Measurements from ENCODE around the gene NKX2-2. TPM values are rescaled to one million over a fixed set of nuclear protein-coding genes. Genes with fewer than 3 reads are reported as not detected.

NKX2-2 gene
- total and polyA plus RNA-seq, 2 donors (not counting 3 experiments of a cell fraction or from before 2014, with no cell fraction given), result not detected

GRCh38 chr20:21521596-21522480 lies 8.0 kb upstream of the NKX2-2 start:
- ChIA-PET POLR2A (no interaction called here), CTCF (interaction anchor here (1.1 to 1.7 kb wide), 3 partner anchors 8 to 286 kb away, joined by 3 to 4 read pairs (median 4); no protein-coding TSS in a partner anchor)
- no peak overlapping the region for H3K9ac ChIP-seq (replicated peaks; ENCODE audit: extremely low read depth, insufficient read depth, low read length)
- no peaks in the 10 kb centered on the region for H3K9me3 ChIP-seq (replicated peaks; ENCODE audit: control insufficient read depth, insufficient read depth, low read length)
- no peaks in the 10 kb centered on the region for H4K20me1 ChIP-seq (replicated peaks; ENCODE audit: control insufficient read depth, extremely low read depth, insufficient read depth, low read length)
- BruUV-seq (replicated peaks), result no TSS peak
- intact Hi-C loops (cut with micrococcal nuclease), result no loop called here
- no peak overlapping the region for H2AFZ ChIP-seq (ENCODE audit: low read depth, low read length)
- no peak overlapping the region for H3K4me3 ChIP-seq (replicated peaks in 1 of 3; ENCODE audit: insufficient read depth in 1 of 3, low read depth in 1 of 3, low read length in 3 of 3)
- H3K9me1 ChIP-seq (replicated peaks; ENCODE audit: control insufficient read depth, extremely low read depth, insufficient read depth, low read length), result no peaks in the 10 kb centered on the region
- no peaks in the 10 kb centered on the region for H3K79me2 ChIP-seq (ENCODE audit: control insufficient read depth, insufficient read depth, low read length)
- TF ChIP-seq EZH2 (IDR thresholded peaks at IDR 0.05; ENCODE audit: borderline replicate concordance, low read depth, low read length, severe bottlenecking) (peak; percentile 90), MAX (IDR thresholded peaks at IDR 0.05; ENCODE audit: insufficient read depth, insufficient read length) (no peak)
- FAIRE-seq (no peak), DNase-seq (ENCODE audit: low read depth, low spot score) (no peak)
- peaks cover 90 to 94% of the 10 kb centered on the region in 2 experiments for H3K27me3 ChIP-seq (ENCODE audit: control insufficient read depth in 2 of 2, insufficient read depth in 2 of 2, low read length in 2 of 2)
- no peaks in the 10 kb centered on the region for H3K4me1 ChIP-seq (ENCODE audit: control insufficient read depth, extremely low read depth, insufficient read depth, low read length)
- H3K4me2 ChIP-seq (ENCODE audit: insufficient read depth, low read length), result no peak overlapping the region
- dilution Hi-C loops (cut with MboI; ENCODE audit: extremely low pct_ligation_motif_present, low sequenced_read_pairs), result no loop called here
- H3K36me3 ChIP-seq (ENCODE audit: control insufficient read depth in 2 of 2, extremely low read depth in 1 of 2, insufficient read depth in 2 of 2, low read length in 2 of 2), result no peaks in the 10 kb centered on the region
- H3K27ac ChIP-seq (ENCODE audit: insufficient read depth, low read depth, low read length), result no peak overlapping the region

- Histone ChIP-seq H3K27ac (ENCODE audit: insufficient read depth, low read depth, low read length) (no peak overlapping the region), H3K9me1 (replicated peaks; ENCODE audit: control insufficient read depth, extremely low read depth, insufficient read depth, low read length) (no peaks in the 10 kb centered on the region), H3K36me3 (ENCODE audit: control insufficient read depth in 2 of 2, extremely low read depth in 1 of 2, insufficient read depth in 2 of 2, low read length in 2 of 2) (no peaks in the 10 kb centered on the region), H3K4me1 (ENCODE audit: control insufficient read depth, extremely low read depth, insufficient read depth, low read length) (no peaks in the 10 kb centered on the region), H3K4me3 (replicated peaks in 1 of 3; ENCODE audit: insufficient read depth in 1 of 3, low read depth in 1 of 3, low read length in 3 of 3) (no peak overlapping the region), H3K79me2 (ENCODE audit: control insufficient read depth, insufficient read depth, low read length) (no peaks in the 10 kb centered on the region), H3K4me2 (ENCODE audit: insufficient read depth, low read length) (no peak overlapping the region), H3K27me3 (ENCODE audit: control insufficient read depth in 2 of 2, insufficient read depth in 2 of 2, low read length in 2 of 2) (peaks cover 96 to 99% of the 10 kb centered on the region in 2 experiments), H4K20me1 (replicated peaks; ENCODE audit: control insufficient read depth, extremely low read depth, insufficient read depth, low read length) (no peaks in the 10 kb centered on the region), H3K9me3 (replicated peaks; ENCODE audit: control insufficient read depth, insufficient read depth, low read length) (no peaks in the 10 kb centered on the region), H3K9ac (replicated peaks; ENCODE audit: extremely low read depth, insufficient read depth, low read length) (no peak overlapping the region), H2AFZ (ENCODE audit: low read depth, low read length) (no peak overlapping the region)
- peak; percentile 33 for FAIRE-seq
- CTCF ChIA-PET, result interaction anchor here (1.1 to 1.7 kb wide), 5 partner anchors 9 to 285 kb away, joined by 3 to 5 read pairs (median 4); no protein-coding TSS in a partner anchor
- TF ChIP-seq MYC (IDR thresholded peaks at IDR 0.05; ENCODE audit: low read depth, low read length), result no peak
- peak; percentile 84 for TF ChIP-seq EZH2 (IDR thresholded peaks at IDR 0.05; ENCODE audit: borderline replicate concordance, low read depth, low read length, severe bottlenecking)
- no peak for TF ChIP-seq FOS (IDR thresholded peaks at IDR 0.05; ENCODE audit: borderline replicate concordance, insufficient read depth, low read length)
- TF ChIP-seq GATA2 (IDR thresholded peaks at IDR 0.05; ENCODE audit: insufficient read depth, insufficient read length, low read depth, low read length), result no peak
- intact Hi-C loops (cut with micrococcal nuclease), result no loop called here
- dilution Hi-C loops (cut with MboI; ENCODE audit: extremely low pct_ligation_motif_present, low sequenced_read_pairs), result no loop called here
- no TSS peak for BruUV-seq (replicated peaks)
- POLR2A ChIA-PET, result no interaction called here
- no peak for DNase-seq (ENCODE audit: low read depth, low spot score)
Observed at GRCh38 chr20:21520702-21521595, 7.1 kb upstream of the NKX2-2 start.
